Fibroblast of mammary gland (primary cell): Measurements from ENCODE around the gene GPR33.

Experiments used
- DNase-seq: peaks from one replicate; pipeline ENCODE4 v3.0.0-alpha.2; 2010; ENCODE audit warnings: low read depth
- H3K4me3 ChIP-seq: 2 replicates; pipeline ENCODE4 v1.5.1; 2011; ENCODE audit warnings: low read depth, mild to moderate bottlenecking, low read length, moderate library complexity; ENCODE audit not compliant: control insufficient read depth
- CTCF ChIP-seq: conservative IDR thresholded peaks from 2 replicates; pipeline ENCODE4 v1.5.1; 2011; ENCODE audit warnings: low read depth, low read length, inconsistent platforms; ENCODE audit not compliant: control insufficient read depth, insufficient read depth

Gene GPR33

GRCh38 chr14:31489691-31490090 is 1.9 kb upstream of the GPR33 start:
- H3K4me3 ChIP-seq: no peak overlapping the region

GRCh38 chr14:31486764-31487163 is 1.1 kb downstream of the GPR33 start:
- no peak for DNase-seq
- TF ChIP-seq CTCF: no peak
- H3K4me3 ChIP-seq: no peak overlapping the region

More at GRCh38 chr14:31489691-31490090, 1.9 kb upstream of the GPR33 start:
- no peak for DNase-seq
- no peak for TF ChIP-seq CTCF

GRCh38 chr14:31484754-31485153 is 3.1 kb downstream of the GPR33 start:
- TF ChIP-seq CTCF: no peak
- H3K4me3 ChIP-seq: no peak overlapping the region
- DNase-seq: no peak

GRCh38 chr14:31480156-31480555 is 7.7 kb downstream of the GPR33 start:
- DNase-seq: no peak
- no peak overlapping the region for H3K4me3 ChIP-seq
- TF ChIP-seq CTCF: no peak

GRCh38 chr14:31479027-31479426 is 8.8 kb downstream of the GPR33 start:
- TF ChIP-seq CTCF: no peak
- no peak for DNase-seq
- H3K4me3 ChIP-seq: no peak overlapping the region

GRCh38 chr14:31477248-31477647 is 10.6 kb downstream of the GPR33 start:
- H3K4me3 ChIP-seq: no peak overlapping the region
- TF ChIP-seq CTCF: no peak
- DNase-seq: peak; percentile 31
